Sigmoid colon (tissue), 7 donors: ENCODE measurements around the gene GAN. TPM values are rescaled to one million over a fixed set of nuclear protein-coding genes. Genes with fewer than 3 reads are reported as not detected.

Experiments used
- DNase-seq: peaks from one replicate; pipeline ENCODE4 v3.0.0-alpha.2; 2019
- H3K27ac ChIP-seq, 4 donors: fragments of 200-600 bp; sonication (generic); one replicate each; pipeline ENCODE4 v1.5.1; 2016 to 2019; ENCODE audit warnings: mild to moderate bottlenecking in 1 of 4
- H3K27me3 ChIP-seq, 3 donors: fragments of 200-600 bp; sonication (generic); one replicate each; pipeline ENCODE4 v1.5.1; 2019; ENCODE audit warnings: mild to moderate bottlenecking in 1 of 3
- H3K36me3 ChIP-seq, 4 donors: fragments of 200-600 bp; sonication (generic); one replicate each; pipeline ENCODE4 v1.5.1; 2016 to 2019
- H3K4me1 ChIP-seq, 4 donors: fragments of 200-600 bp; sonication (generic); one replicate each; pipeline ENCODE4 v1.5.1; 2017 to 2019
- H3K4me3 ChIP-seq, 4 donors: fragments of 200-600 bp; sonication (generic); one replicate each; pipeline ENCODE4 v1.5.1; 2017 to 2019; ENCODE audit warnings: mild to moderate bottlenecking in 2 of 4, moderate library complexity in 1 of 4
- H3K9me3 ChIP-seq, 4 donors: fragments of 200-600 bp in 3 of 4; sonication (generic) in 3 of 4; one replicate each; pipeline versions ENCODE4 v1.5.1 to v1.6.1; 2013 to 2019
- CTCF ChIP-seq, 4 experiments: fragments of 450-650 bp in 3 of 4; fragments of 200-600 bp in 1 of 4; IDR thresholded peaks; one replicate each; pipeline ENCODE4 v1.5.1; 2016 to 2019; ENCODE audit warnings: antibody characterized with exemption in 4 of 4, mild to moderate bottlenecking in 3 of 4, moderate library complexity in 2 of 4
- EP300 ChIP-seq, 4 donors: sonication (generic); formaldehyde crosslinking; IDR thresholded peaks; one replicate each; pipeline ENCODE4 v1.6.1; 2017; ENCODE audit warnings: antibody characterized with exemption in 4 of 4
- POLR2A ChIP-seq, 2 donors: fragments of 450-650 bp; IDR thresholded peaks; one replicate each; pipeline ENCODE4 v1.6.1; 2016; ENCODE audit warnings: antibody characterized with exemption in 2 of 2, mild to moderate bottlenecking in 2 of 2, moderate library complexity in 2 of 2
- POLR2AphosphoS5 ChIP-seq, 4 donors: sonication (generic); formaldehyde crosslinking; IDR thresholded peaks; one replicate each; pipeline ENCODE4 v1.6.1; 2017; ENCODE audit warnings: antibody characterized with exemption in 4 of 4
- WGBS, 2 donors: extraction: QIAGEN DNeasy Blood & Tissue Kit; methylation state at CpG; one replicate each; pipeline ENCODE4 v1.1.7; 2013; 5-methylcytosine and 5-hydroxymethylcytosine counted together
- intact Hi-C: fragments of 100-400 bp; cut with DNase I; formaldehyde crosslinking; loops from one replicate; pipeline ENCODE4 v1.15.1; 2023
- polyA plus RNA-seq, 3 donors: library from polyadenylated mRNA; stranded (reverse); fragments of 200-250 nt; gene quantifications; one replicate each; pipeline ENCODE4 v1.2.3, GENCODE V29; 2013
- total RNA-seq, 4 donors: library from RNA; depleted of rRNA; stranded (reverse); fragments of >200 nt; gene quantifications; one replicate each; pipeline ENCODE4 v1.1.0, GENCODE V29; 2016
- donor health status: healthy with polysubstance abuse.
- donor health status: Bipolar disorder and iron deficiency.
- donor health status: healthy.

GAN gene
- total and polyA plus RNA-seq, 7 donors: 1.2 to 14.7 (median 9.1) TPM

- 91 to 94% methylated on average over 11 of the region's 11 CpGs for WGBS, 2 donors
- intact Hi-C loops: no loop called here
- no peaks in the 10 kb centered on the region for H3K36me3 ChIP-seq
- H3K27me3 ChIP-seq: no peaks in the 10 kb centered on the region
- no peak overlapping the region for H3K4me3 ChIP-seq
- H3K9me3 ChIP-seq: no peaks in the 10 kb centered on the region
- DNase-seq: no peak
- TF ChIP-seq EP300 (IDR thresholded peaks at IDR 0.05) (no peak), POLR2AphosphoS5 (IDR thresholded peaks at IDR 0.05) (no peak), CTCF (IDR thresholded peaks at IDR 0.05) (no peak), POLR2A (IDR thresholded peaks at IDR 0.05) (no peak)
- H3K27ac ChIP-seq: no peak overlapping the region
- H3K4me1 ChIP-seq: peaks cover 0 to 6% (median 0%) of the 10 kb centered on the region in 4 donors
Measured at GRCh38 chr16:81413245-81413990, 98.7 kb downstream of the GAN start.

- Histone ChIP-seq H3K4me3 (no peak overlapping the region), H3K9me3 (no peaks in the 10 kb centered on the region), H3K4me1 (peaks cover 0 to 4% (median 0%) of the 10 kb centered on the region in 4 donors), H3K36me3 (no peaks in the 10 kb centered on the region), H3K27me3 (no peaks in the 10 kb centered on the region), H3K27ac (no peak overlapping the region)
- no peak for TF ChIP-seq EP300 (IDR thresholded peaks at IDR 0.05)
- no peak for DNase-seq
- WGBS, 2 donors: 89 to 93% methylated on average over 11 of the region's 11 CpGs
- intact Hi-C loops: no loop called here
Measured at GRCh38 chr16:81415751-81416150, 101.0 kb downstream of the GAN start.

- intact Hi-C loops: no loop called here
- Histone ChIP-seq H3K27me3 (no peaks in the 10 kb centered on the region), H3K4me1 (no peaks in the 10 kb centered on the region), H3K9me3 (no peaks in the 10 kb centered on the region), H3K36me3 (no peaks in the 10 kb centered on the region), H3K4me3 (no peak overlapping the region), H3K27ac (no peak overlapping the region)
- TF ChIP-seq POLR2A (IDR thresholded peaks at IDR 0.05) (no peak), POLR2AphosphoS5 (IDR thresholded peaks at IDR 0.05) (no peak), EP300 (IDR thresholded peaks at IDR 0.05) (no peak), CTCF (IDR thresholded peaks at IDR 0.05) (no peak)
- no peak for DNase-seq
- WGBS, 2 donors: 91 to 92% methylated on average over 8 of the region's 8 CpGs
Measured at GRCh38 chr16:81416749-81417148, 102.0 kb downstream of the GAN start.

DNA sequence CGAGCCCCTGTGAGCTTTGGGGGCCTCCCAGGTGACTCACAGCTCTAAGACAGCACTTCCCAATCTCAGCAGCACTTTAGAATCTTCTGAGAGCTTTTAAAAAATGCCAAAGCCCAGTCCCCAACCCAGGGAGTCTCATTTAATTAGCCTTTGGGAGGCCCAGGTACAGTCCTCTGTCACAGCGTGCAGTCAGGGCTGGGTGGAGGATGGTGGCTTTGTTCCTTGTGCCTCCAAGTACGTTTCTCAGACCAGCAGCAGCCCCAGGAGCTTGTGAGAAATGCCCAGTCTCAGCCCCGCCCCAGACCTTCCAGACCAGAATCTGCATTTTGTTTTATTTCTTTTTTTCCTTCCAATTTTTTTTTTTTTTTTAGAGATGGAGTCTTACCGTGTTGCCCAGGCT lies 102.4 kb downstream of the GAN start:
- Histone ChIP-seq H3K4me1 (no peaks in the 10 kb centered on the region), H3K27ac (no peak overlapping the region), H3K36me3 (no peaks in the 10 kb centered on the region), H3K9me3 (no peaks in the 10 kb centered on the region), H3K27me3 (no peaks in the 10 kb centered on the region), H3K4me3 (no peak overlapping the region)
- no peak for TF ChIP-seq CTCF (IDR thresholded peaks at IDR 0.05)
- no peak for TF ChIP-seq POLR2A (IDR thresholded peaks at IDR 0.05)
- TF ChIP-seq EP300 (IDR thresholded peaks at IDR 0.05): no peak
- no peak for TF ChIP-seq POLR2AphosphoS5 (IDR thresholded peaks at IDR 0.05)
- intact Hi-C loops: no loop called here
- DNase-seq: no peak
- WGBS, 2 donors: 85 to 87% methylated on average over 5 of the region's 5 CpGs

DNA sequence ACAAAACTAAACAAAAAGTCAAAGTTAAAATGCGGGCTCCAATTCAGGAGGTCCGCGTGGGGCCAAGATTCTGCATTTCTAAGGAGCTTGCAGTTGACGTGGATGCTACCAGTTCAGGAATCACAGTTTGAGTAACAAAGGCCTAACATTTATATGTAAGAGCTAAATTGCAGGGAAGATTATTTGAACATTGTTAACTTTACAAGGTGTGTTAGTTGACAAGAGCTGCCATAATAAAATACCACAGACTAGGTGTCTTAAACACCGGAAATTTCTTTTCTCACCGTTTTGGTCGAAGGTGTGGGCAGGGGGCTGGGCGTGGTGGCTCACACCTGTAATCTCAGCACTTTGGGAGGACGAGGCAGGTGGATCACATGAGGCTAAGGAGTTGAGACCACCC lies 105.0 kb downstream of the GAN start:
- intact Hi-C loops: no loop called here

More for the DNA sequence above, 105.0 kb downstream of the GAN start:
- Histone ChIP-seq H3K4me3 (no peak overlapping the region), H3K4me1 (no peaks in the 10 kb centered on the region), H3K36me3 (no peaks in the 10 kb centered on the region), H3K27me3 (no peaks in the 10 kb centered on the region), H3K27ac (no peak overlapping the region), H3K9me3 (no peaks in the 10 kb centered on the region)
- TF ChIP-seq CTCF (IDR thresholded peaks at IDR 0.05) (no peak), POLR2A (IDR thresholded peaks at IDR 0.05) (no peak), EP300 (IDR thresholded peaks at IDR 0.05) (no peak), POLR2AphosphoS5 (IDR thresholded peaks at IDR 0.05) (no peak)
- WGBS, 2 donors: 17 to 76% methylated on average over 9 of the region's 9 CpGs
- no peak for DNase-seq
